Left lung (tissue), 10 donors: ENCODE measurements around the gene LRRC41. TPM values are rescaled to one million over a fixed set of nuclear protein-coding genes. Genes with fewer than 3 reads are reported as not detected.
"Not testable (repeated sequence)": the region's sequence is repeated elsewhere in the genome, so short reads cannot be mapped to it uniquely, and the experiment has no call there.

Experiments
- ATAC-seq: fragments of 200-7000 bp; cut with Tn5 transposase; one replicate; pipeline ENCODE4 v1.9.1; 2020; ENCODE audit warnings: moderate library complexity
- DNase-seq, 4 donors: peaks; one replicate each; pipeline ENCODE4 v3.0.0-alpha.2; 2013 to 2020
- H3K27ac ChIP-seq, 2 donors: fragments of 200-600 bp; sonication (generic) in 1 of 2; one replicate each; pipeline versions ENCODE4 v1.5.0 to v1.8.0; 2020 to 2021
- H3K27me3 ChIP-seq, 2 donors: fragments of 200-600 bp; sonication (generic) in 1 of 2; one replicate each; pipeline versions ENCODE4 v1.5.0 to v1.8.0; 2020 to 2021
- H3K36me3 ChIP-seq, 2 donors: fragments of 200-600 bp; sonication (generic) in 1 of 2; one replicate each; pipeline versions ENCODE4 v1.5.0 to v1.8.0; 2020 to 2021
- H3K4me1 ChIP-seq, 2 donors: fragments of 200-600 bp; one replicate each; pipeline ENCODE4 v1.8.0; 2021
- H3K4me3 ChIP-seq, 2 donors: fragments of 200-600 bp; sonication (generic) in 1 of 2; one replicate each; pipeline versions ENCODE4 v1.5.0 to v1.8.0; 2020 to 2021; ENCODE audit warnings: mild to moderate bottlenecking in 1 of 2
- H3K9me3 ChIP-seq, 2 donors: fragments of 200-600 bp; sonication (generic) in 1 of 2; one replicate each; pipeline versions ENCODE4 v1.5.0 to v1.8.0; 2020 to 2021
- intact Hi-C, 2 donors: fragments of 100-400 bp; cut with DNase I; formaldehyde crosslinking; loops; one replicate each; pipeline versions ENCODE4 v1.11.2 to v1.14.2; 2022
- polyA plus RNA-seq, 6 donors: library from polyadenylated mRNA; unstranded; fragments of 120-200 nt; gene quantifications; one replicate each; pipeline ENCODE4 v1.2.1, GENCODE V29; 2013; ENCODE audit not compliant: insufficient read length in 6 of 6
- total RNA-seq, 2 donors: library from RNA; stranded (reverse); fragmentation: NEBNext Ultra II Directional; extraction: Animal tissue kit (Norgen Biotek cat#: 25700); gene quantifications; one replicate each; pipeline ENCODE4 v1.2.1, GENCODE V29; 2021
- TF ChIP-seq, protein P1 (sequence below), 2 donors: fragments of 200-600 bp; sonication (generic) in 1 of 2; IDR thresholded peaks; one replicate each; pipeline versions ENCODE4 v1.5.0 to v1.8.0; 2021; ENCODE audit warnings: antibody characterized with exemption in 2 of 2
- donor health status: DM: no; HTN: yes; CAD: no.
- donor health status: DM: no; HTN: no; CAD: no.

Gene LRRC41
- total and polyA plus RNA-seq, 8 donors = 54.6 to 88.8 (median 78.0) TPM

DNA sequence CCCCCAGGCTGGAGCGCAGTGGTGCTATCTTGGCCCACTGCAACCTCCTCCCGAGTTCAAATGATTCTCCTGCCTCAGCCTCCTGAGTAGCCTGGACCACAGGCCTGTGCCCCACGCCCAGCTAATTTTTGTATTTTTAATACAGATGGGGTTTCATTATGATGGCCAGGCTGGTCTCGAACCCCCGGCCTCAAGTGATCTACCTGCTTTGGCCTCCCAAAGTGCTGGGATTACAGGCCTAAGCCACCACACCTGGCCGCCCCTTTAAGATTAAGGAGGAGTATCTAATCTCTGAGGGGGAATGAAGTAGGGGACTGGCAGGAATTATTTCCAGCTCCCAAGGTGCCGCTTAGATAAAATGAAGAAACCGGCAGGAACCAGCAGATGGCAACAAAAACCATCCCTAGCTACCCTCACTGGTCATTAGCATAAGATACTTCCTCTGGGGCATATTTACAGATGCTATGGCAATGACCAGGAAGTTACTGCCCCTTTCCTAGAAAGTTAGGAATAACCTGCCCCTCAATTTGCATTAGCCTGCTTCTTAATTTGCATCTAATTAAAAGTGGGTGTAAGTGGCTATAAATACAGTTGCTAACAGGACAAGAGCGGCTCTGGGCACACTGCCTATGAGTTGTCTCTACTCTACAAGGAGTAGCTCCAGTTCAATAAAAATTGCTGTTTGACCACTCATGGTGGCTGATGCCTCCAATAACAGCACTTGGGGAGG, 30.0 kb upstream of the LRRC41 start:
- no peak overlapping the region for H3K4me3 ChIP-seq
- TF ChIP-seq, protein P1, sequence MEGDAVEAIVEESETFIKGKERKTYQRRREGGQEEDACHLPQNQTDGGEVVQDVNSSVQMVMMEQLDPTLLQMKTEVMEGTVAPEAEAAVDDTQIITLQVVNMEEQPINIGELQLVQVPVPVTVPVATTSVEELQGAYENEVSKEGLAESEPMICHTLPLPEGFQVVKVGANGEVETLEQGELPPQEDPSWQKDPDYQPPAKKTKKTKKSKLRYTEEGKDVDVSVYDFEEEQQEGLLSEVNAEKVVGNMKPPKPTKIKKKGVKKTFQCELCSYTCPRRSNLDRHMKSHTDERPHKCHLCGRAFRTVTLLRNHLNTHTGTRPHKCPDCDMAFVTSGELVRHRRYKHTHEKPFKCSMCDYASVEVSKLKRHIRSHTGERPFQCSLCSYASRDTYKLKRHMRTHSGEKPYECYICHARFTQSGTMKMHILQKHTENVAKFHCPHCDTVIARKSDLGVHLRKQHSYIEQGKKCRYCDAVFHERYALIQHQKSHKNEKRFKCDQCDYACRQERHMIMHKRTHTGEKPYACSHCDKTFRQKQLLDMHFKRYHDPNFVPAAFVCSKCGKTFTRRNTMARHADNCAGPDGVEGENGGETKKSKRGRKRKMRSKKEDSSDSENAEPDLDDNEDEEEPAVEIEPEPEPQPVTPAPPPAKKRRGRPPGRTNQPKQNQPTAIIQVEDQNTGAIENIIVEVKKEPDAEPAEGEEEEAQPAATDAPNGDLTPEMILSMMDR (IDR thresholded peaks at IDR 0.05) = no peak
- no peaks in the 10 kb centered on the region for H3K27me3 ChIP-seq
- no peaks in the 10 kb centered on the region for H3K9me3 ChIP-seq
- no peaks in the 10 kb centered on the region for H3K4me1 ChIP-seq
- no peak overlapping the region for H3K27ac ChIP-seq
- DNase-seq = no peak
- intact Hi-C loops = no loop called here
- no peaks in the 10 kb centered on the region for H3K36me3 ChIP-seq
- ATAC-seq = peak; percentile 70

- DNase-seq, intact Hi-C loops, ATAC-seq: not testable (repeated sequence)
These were observed 28.5 kb upstream of the LRRC41 start for GRCh38 chr1:46331786-46332540.

DNA sequence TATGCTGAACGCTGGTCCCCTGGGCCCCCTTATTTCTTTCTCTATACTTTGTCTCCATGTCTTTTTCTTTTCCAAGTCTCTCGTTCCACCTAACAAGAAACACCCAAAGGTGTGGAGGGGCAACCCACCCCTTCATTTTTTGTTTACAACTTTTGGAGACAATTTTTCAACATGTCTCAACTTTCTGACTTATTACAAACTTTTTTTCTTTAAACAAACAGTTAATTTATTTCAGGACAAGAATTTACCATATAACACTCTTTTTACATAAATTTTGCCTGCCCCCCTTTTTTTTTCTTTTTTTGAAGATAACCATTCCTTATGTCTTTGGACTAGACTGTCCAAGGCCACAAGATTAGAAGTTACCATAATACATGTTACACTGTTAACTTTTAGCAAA, 27.0 kb upstream of the LRRC41 start:
- H3K27me3 ChIP-seq, DNase-seq, H3K9me3 ChIP-seq, H3K4me3 ChIP-seq, intact Hi-C loops, H3K36me3 ChIP-seq, H3K4me1 ChIP-seq, ATAC-seq, H3K27ac ChIP-seq: not testable (repeated sequence)

More at GRCh38 chr1:46331786-46332540, 28.5 kb upstream of the LRRC41 start:
- not testable (repeated sequence) for H3K4me1 ChIP-seq, H3K27ac ChIP-seq, H3K9me3 ChIP-seq, H3K27me3 ChIP-seq, H3K36me3 ChIP-seq, H3K4me3 ChIP-seq

DNA sequence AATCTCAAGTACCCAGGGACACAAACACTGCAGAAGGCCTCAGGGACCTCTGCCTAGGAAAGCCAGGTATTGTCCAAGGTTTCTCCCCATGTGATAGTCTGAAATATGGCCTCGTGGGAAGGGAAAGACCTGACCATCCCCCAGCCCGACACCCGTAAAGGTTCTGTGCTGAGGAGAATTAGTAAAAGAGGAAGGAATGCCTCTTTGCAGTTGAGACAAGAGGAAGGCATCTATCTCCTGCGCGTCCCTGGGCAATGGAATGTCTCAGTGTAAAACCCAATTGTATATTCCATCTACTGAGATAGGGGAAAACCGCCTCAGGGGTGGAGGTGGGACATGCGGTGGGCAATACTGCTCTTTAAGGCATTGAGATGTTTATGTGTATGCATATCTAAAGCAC, 26.4 kb upstream of the LRRC41 start:
- DNase-seq, H3K27ac ChIP-seq, ATAC-seq, H3K9me3 ChIP-seq, H3K27me3 ChIP-seq, H3K4me3 ChIP-seq, H3K36me3 ChIP-seq, intact Hi-C loops, H3K4me1 ChIP-seq: not testable (repeated sequence)

DNA sequence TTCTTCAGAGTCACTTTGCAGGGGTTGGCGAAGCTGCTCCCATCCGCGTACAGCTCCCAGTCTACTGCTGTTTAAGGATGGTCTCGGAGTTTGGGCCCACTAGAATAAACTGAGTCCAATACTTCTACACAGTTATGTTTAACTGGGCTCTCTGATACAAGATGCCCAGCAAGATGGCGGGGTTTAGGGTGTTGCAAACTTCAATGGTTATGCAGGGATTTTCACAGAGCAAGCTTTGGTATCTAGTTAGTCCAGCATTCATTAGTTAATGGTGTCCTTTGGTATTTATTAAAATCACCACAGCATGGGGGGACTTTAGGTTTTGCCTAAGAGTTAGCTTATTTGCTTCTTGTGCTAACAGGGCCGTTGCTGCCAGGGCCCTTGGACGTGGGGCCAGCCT, 24.8 kb upstream of the LRRC41 start:
- ATAC-seq, intact Hi-C loops, H3K27ac ChIP-seq, H3K4me3 ChIP-seq, H3K27me3 ChIP-seq, DNase-seq, H3K9me3 ChIP-seq, H3K36me3 ChIP-seq, H3K4me1 ChIP-seq: not testable (repeated sequence)

DNA sequence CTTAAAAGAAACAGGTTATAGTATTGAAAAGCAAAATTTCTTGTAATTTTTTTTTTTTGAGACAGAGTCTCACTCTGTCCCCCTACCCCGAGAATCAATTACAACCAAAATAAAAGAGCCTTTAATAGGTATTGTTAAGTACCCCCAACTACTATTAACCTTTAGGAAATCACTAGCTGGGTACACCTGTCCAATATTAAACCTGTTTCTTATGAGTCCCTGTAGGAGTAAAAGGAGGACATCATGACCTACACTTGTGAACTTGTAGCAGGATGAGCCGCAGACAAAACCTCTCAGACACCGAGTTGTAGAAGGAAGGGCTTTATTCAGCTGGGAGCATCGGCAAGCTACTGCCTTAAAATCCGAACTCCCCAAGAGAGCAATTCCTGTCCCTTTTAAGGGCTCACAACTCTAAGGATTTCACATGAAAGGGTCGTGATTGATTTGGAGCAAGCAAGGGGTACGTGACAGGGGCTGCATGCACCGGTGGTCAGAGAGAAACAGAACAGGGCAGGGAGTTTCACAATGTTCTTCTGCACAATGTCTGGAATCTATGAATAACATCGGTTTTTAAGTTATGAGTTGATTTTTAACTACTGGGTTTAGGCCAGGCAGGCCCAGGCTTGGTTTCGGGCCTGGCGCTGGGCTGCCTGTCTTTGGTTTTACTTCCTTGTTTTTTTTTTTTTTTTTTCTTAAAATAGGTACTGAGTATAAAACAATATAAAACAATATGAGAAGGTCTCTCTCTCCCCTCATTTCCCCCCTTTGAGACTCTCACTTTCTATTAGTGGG, 22.1 kb upstream of the LRRC41 start:
- H3K9me3 ChIP-seq, ATAC-seq, H3K36me3 ChIP-seq, intact Hi-C loops, H3K4me3 ChIP-seq, H3K27me3 ChIP-seq, H3K27ac ChIP-seq, DNase-seq, H3K4me1 ChIP-seq: not testable (repeated sequence)

GRCh38 chr1:46322191-46322590, 18.8 kb upstream of the LRRC41 start:
- H3K36me3 ChIP-seq = peaks cover 0 to 10% of the 10 kb centered on the region in 2 donors
- intact Hi-C loops, DNase-seq, H3K9me3 ChIP-seq, ATAC-seq, H3K4me1 ChIP-seq, H3K4me3 ChIP-seq, H3K27ac ChIP-seq, H3K27me3 ChIP-seq: not testable (repeated sequence)

- DNase-seq, H3K4me1 ChIP-seq, H3K27me3 ChIP-seq, H3K4me3 ChIP-seq, ATAC-seq, intact Hi-C loops, H3K9me3 ChIP-seq, H3K27ac ChIP-seq: not testable (repeated sequence)
- H3K36me3 ChIP-seq = peaks cover 0 to 29% of the 10 kb centered on the region in 2 donors
These were observed 16.8 kb upstream of the LRRC41 start for GRCh38 chr1:46319960-46320914.

- H3K4me1 ChIP-seq, intact Hi-C loops, H3K4me3 ChIP-seq, DNase-seq, H3K27me3 ChIP-seq, ATAC-seq, H3K27ac ChIP-seq, H3K9me3 ChIP-seq: not testable (repeated sequence)
- H3K36me3 ChIP-seq = peaks cover 0 to 38% of the 10 kb centered on the region in 2 donors
These were observed 15.9 kb upstream of the LRRC41 start for GRCh38 chr1:46319301-46319700.
